Peyer's patch (tissue), 4 donors: ENCODE data around the gene HS3ST5.

ENCODE experiments used
- POLR2A ChIP-seq, 2 donors: fragments of 450-650 bp; IDR thresholded peaks; one replicate each; pipeline ENCODE4 v1.5.1; 2017; ENCODE audit warnings: antibody characterized with exemption in 2 of 2, mild to moderate bottlenecking in 2 of 2, moderate library complexity in 2 of 2
- TF ChIP-seq, protein P1 (sequence below), 6 experiments: fragments of 450-650 bp in 4 of 6; fragments of 200-600 bp in 2 of 6; sonication (generic) in 1 of 6; IDR thresholded peaks; one replicate each; pipeline ENCODE4 v1.5.1; 2017 to 2019; ENCODE audit warnings: antibody characterized with exemption in 6 of 6, mild to moderate bottlenecking in 3 of 6, moderate library complexity in 1 of 6

DNA sequence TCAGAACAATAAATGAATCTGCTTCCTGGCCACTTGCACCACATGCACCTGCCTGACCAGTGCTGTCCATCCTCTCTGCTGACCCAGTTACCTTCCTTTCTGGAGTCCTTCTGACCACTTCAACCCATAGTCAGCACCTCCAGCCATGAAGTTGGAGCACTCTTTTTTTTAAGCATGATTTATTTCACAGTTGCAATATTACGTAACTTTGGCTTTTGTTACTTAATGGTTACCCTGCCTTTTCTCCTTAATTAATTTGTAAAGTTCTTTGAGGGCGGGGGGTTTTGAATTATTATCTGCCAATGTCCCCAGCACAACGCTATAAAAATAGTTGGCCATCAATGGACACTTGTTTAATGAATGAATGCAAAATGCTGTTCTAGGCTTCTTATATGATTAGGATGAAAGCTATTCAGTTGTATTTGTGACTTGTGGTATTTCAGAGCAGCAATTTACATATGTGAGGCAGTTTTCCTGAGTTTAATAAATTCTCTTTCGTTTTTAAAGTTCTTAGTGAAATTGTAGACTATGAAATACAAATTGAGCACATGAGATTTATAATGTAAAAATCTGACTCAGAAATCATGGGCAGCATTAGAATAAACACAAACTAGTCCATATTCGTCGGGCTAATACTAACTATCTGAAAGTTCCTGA lies 180.0 kb downstream of the HS3ST5 start:
- TF ChIP-seq, protein P1, sequence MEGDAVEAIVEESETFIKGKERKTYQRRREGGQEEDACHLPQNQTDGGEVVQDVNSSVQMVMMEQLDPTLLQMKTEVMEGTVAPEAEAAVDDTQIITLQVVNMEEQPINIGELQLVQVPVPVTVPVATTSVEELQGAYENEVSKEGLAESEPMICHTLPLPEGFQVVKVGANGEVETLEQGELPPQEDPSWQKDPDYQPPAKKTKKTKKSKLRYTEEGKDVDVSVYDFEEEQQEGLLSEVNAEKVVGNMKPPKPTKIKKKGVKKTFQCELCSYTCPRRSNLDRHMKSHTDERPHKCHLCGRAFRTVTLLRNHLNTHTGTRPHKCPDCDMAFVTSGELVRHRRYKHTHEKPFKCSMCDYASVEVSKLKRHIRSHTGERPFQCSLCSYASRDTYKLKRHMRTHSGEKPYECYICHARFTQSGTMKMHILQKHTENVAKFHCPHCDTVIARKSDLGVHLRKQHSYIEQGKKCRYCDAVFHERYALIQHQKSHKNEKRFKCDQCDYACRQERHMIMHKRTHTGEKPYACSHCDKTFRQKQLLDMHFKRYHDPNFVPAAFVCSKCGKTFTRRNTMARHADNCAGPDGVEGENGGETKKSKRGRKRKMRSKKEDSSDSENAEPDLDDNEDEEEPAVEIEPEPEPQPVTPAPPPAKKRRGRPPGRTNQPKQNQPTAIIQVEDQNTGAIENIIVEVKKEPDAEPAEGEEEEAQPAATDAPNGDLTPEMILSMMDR (IDR thresholded peaks at IDR 0.05): no peak
- TF ChIP-seq POLR2A (IDR thresholded peaks at IDR 0.05): no peak
